ENCODE results near the gene KIRREL3.

The KIRREL3 gene

GRCh38 chr11:126459691-126460281, 540.8 kb downstream of the KIRREL3 start:
- Histone ChIP-seq H3K9ac (ENCODE audit: low read depth in 1 of 2, low read length in 2 of 2) (no peak overlapping the region), H3K27me3 (ENCODE audit: control insufficient read depth in 2 of 2, insufficient read depth in 2 of 2, low read length in 2 of 2) (peaks cover 8 to 16% of the 10 kb centered on the region in 2 donors), H3K36me3 (ENCODE audit: control insufficient read depth in 2 of 2, insufficient read depth in 2 of 2, low read length in 2 of 2) (no peaks in the 10 kb centered on the region), H3K27ac (ENCODE audit: low read depth in 2 of 2, low read length in 2 of 2) (no peak overlapping the region), H3K4me3 (ENCODE audit: low read length in 2 of 2) (no peak overlapping the region), H3K4me1 (ENCODE audit: control insufficient read depth in 2 of 2, insufficient read depth in 2 of 2, low read length in 2 of 2) (no peaks in the 10 kb centered on the region), H3K9me3 (ENCODE audit: control insufficient read depth in 2 of 2, low read length in 2 of 2) (peaks cover 0 to 4% of the 10 kb centered on the region in 2 donors)

GRCh38 chr11:126457817-126458216, 542.8 kb downstream of the KIRREL3 start:
- Histone ChIP-seq H3K27ac (ENCODE audit: low read depth in 2 of 2, low read length in 2 of 2) (no peak overlapping the region), H3K9me3 (ENCODE audit: control insufficient read depth in 2 of 2, low read length in 2 of 2) (no peaks in the 10 kb centered on the region), H3K4me3 (ENCODE audit: low read length in 2 of 2) (no peak overlapping the region), H3K36me3 (ENCODE audit: control insufficient read depth in 2 of 2, insufficient read depth in 2 of 2, low read length in 2 of 2) (no peaks in the 10 kb centered on the region), H3K4me1 (ENCODE audit: control insufficient read depth in 2 of 2, insufficient read depth in 2 of 2, low read length in 2 of 2) (no peaks in the 10 kb centered on the region), H3K9ac (ENCODE audit: low read depth in 1 of 2, low read length in 2 of 2) (no peak overlapping the region), H3K27me3 (ENCODE audit: control insufficient read depth in 2 of 2, insufficient read depth in 2 of 2, low read length in 2 of 2) (peaks cover 0 to 7% of the 10 kb centered on the region in 2 donors)

GRCh38 chr11:126456783-126457542, 543.6 kb downstream of the KIRREL3 start:
- Histone ChIP-seq H3K9ac (ENCODE audit: low read depth in 1 of 2, low read length in 2 of 2) (no peak overlapping the region), H3K9me3 (ENCODE audit: control insufficient read depth in 2 of 2, low read length in 2 of 2) (no peaks in the 10 kb centered on the region), H3K36me3 (ENCODE audit: control insufficient read depth in 2 of 2, insufficient read depth in 2 of 2, low read length in 2 of 2) (no peaks in the 10 kb centered on the region), H3K27ac (ENCODE audit: low read depth in 2 of 2, low read length in 2 of 2) (no peak overlapping the region), H3K27me3 (ENCODE audit: control insufficient read depth in 2 of 2, insufficient read depth in 2 of 2, low read length in 2 of 2) (peaks cover 0 to 6% of the 10 kb centered on the region in 2 donors), H3K4me3 (ENCODE audit: low read length in 2 of 2) (no peak overlapping the region), H3K4me1 (ENCODE audit: control insufficient read depth in 2 of 2, insufficient read depth in 2 of 2, low read length in 2 of 2) (no peaks in the 10 kb centered on the region)

DNA sequence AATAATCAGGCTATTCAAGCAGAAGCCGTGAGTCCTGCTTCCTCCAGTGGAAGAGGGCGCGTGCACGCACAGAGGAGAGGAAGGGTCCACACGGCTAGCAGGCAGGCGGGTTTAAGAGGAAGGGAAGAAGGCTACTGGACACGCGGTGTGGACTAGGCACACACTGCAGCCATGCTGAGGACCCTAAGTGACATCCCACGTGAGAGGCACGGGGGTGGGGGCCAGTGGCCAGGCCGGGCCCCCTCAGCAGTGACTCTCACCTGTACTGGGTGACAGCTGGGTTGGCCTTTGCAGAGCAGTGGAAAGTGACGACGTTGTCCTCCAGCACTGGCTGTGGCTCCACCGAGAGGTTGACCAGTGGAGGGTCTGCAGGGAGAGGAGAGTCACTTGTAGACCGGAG, 544.5 kb downstream of the KIRREL3 start:
- H3K27me3 ChIP-seq (ENCODE audit: control insufficient read depth in 2 of 2, insufficient read depth in 2 of 2, low read length in 2 of 2): peaks cover 0 to 3% of the 10 kb centered on the region in 2 donors
- H3K4me3 ChIP-seq (ENCODE audit: low read length in 2 of 2): no peak overlapping the region
- H3K4me1 ChIP-seq (ENCODE audit: control insufficient read depth in 2 of 2, insufficient read depth in 2 of 2, low read length in 2 of 2): no peaks in the 10 kb centered on the region

GRCh38 chr11:126452241-126453101, 548.1 kb downstream of the KIRREL3 start:
- no peaks in the 10 kb centered on the region for H3K4me1 ChIP-seq (ENCODE audit: control insufficient read depth in 2 of 2, insufficient read depth in 2 of 2, low read length in 2 of 2)
- H3K9ac ChIP-seq (ENCODE audit: low read depth in 1 of 2, low read length in 2 of 2): no peak overlapping the region
- H3K9me3 ChIP-seq (ENCODE audit: control insufficient read depth in 2 of 2, low read length in 2 of 2): no peaks in the 10 kb centered on the region
- H3K36me3 ChIP-seq (ENCODE audit: control insufficient read depth in 2 of 2, insufficient read depth in 2 of 2, low read length in 2 of 2): no peaks in the 10 kb centered on the region
- no peak overlapping the region for H3K27ac ChIP-seq (ENCODE audit: low read depth in 2 of 2, low read length in 2 of 2)
- H3K27me3 ChIP-seq (ENCODE audit: control insufficient read depth in 2 of 2, insufficient read depth in 2 of 2, low read length in 2 of 2): no peaks in the 10 kb centered on the region
- no peak overlapping the region for H3K4me3 ChIP-seq (ENCODE audit: low read length in 2 of 2)

More for the DNA sequence above, 544.5 kb downstream of the KIRREL3 start:
- Histone ChIP-seq H3K9ac (ENCODE audit: low read depth in 1 of 2, low read length in 2 of 2) (no peak overlapping the region), H3K27ac (ENCODE audit: low read depth in 2 of 2, low read length in 2 of 2) (no peak overlapping the region), H3K9me3 (ENCODE audit: control insufficient read depth in 2 of 2, low read length in 2 of 2) (no peaks in the 10 kb centered on the region), H3K36me3 (ENCODE audit: control insufficient read depth in 2 of 2, insufficient read depth in 2 of 2, low read length in 2 of 2) (no peaks in the 10 kb centered on the region)

DNA sequence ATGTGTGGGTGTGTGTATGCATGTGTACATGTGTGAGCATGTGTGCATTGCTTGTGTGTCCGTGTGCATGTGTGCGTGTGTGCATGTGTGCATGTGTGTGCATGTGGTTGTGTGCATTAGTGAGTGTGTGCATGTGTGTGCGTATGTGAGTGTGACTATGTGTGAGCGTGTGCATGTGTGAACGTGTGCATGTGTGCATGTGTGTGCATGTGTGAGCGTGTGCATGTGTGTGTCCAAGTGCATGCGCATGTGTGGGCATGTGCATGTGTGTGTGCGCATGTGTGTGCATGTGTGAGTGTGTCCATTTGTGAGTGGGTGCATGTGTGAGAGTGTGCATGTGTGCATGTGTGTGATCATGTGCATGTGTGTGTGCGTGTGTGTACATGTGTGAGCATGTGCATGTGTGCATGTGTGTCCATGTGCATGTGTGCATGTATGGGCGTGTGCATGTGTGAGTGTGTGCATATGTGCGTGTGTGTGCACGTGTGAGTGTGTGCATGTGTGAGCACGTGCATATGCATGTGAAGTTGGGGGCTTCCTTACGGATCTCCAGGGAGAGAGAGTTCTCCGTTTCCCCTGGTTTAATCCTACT, 549.3 kb downstream of the KIRREL3 start:
- no peak overlapping the region for H3K4me3 ChIP-seq (ENCODE audit: low read length in 2 of 2)
- H3K36me3 ChIP-seq (ENCODE audit: control insufficient read depth in 2 of 2, insufficient read depth in 2 of 2, low read length in 2 of 2): no peaks in the 10 kb centered on the region
- H3K4me1 ChIP-seq (ENCODE audit: control insufficient read depth in 2 of 2, insufficient read depth in 2 of 2, low read length in 2 of 2): no peaks in the 10 kb centered on the region
- H3K9ac ChIP-seq (ENCODE audit: low read depth in 1 of 2, low read length in 2 of 2): no peak overlapping the region
- no peak overlapping the region for H3K27ac ChIP-seq (ENCODE audit: low read depth in 2 of 2, low read length in 2 of 2)
- H3K9me3 ChIP-seq (ENCODE audit: control insufficient read depth in 2 of 2, low read length in 2 of 2): no peaks in the 10 kb centered on the region
- no peaks in the 10 kb centered on the region for H3K27me3 ChIP-seq (ENCODE audit: control insufficient read depth in 2 of 2, insufficient read depth in 2 of 2, low read length in 2 of 2)

DNA sequence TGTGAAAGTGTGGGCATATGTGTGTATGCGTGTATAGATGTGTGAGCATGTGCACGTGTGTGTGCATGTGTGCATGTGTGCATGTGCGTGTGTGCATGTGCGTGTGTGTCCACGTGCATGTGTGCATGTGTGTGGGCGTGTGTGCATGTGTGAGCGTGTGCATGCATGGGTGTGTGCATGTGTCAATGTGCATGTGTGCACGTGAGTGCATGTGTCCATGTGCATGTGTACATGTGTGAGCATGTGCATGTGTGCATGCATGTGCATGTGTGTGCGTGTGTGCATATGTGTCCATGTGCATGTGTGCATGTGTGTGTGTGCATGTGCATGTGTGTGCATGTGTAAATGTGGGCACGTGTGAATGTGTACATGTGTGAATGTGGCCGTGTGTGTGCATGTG, 549.8 kb downstream of the KIRREL3 start:
- Histone ChIP-seq H3K9ac (ENCODE audit: low read depth in 1 of 2, low read length in 2 of 2) (no peak overlapping the region), H3K27me3 (ENCODE audit: control insufficient read depth in 2 of 2, insufficient read depth in 2 of 2, low read length in 2 of 2) (no peaks in the 10 kb centered on the region), H3K27ac (ENCODE audit: low read depth in 2 of 2, low read length in 2 of 2) (no peak overlapping the region)

GRCh38 chr11:126450198-126450597, 550.4 kb downstream of the KIRREL3 start:
- no peaks in the 10 kb centered on the region for H3K9me3 ChIP-seq (ENCODE audit: control insufficient read depth in 2 of 2, low read length in 2 of 2)
- H3K27me3 ChIP-seq (ENCODE audit: control insufficient read depth in 2 of 2, insufficient read depth in 2 of 2, low read length in 2 of 2): peaks cover 0 to 5% of the 10 kb centered on the region in 2 donors
- no peak overlapping the region for H3K4me3 ChIP-seq (ENCODE audit: low read length in 2 of 2)
- H3K4me1 ChIP-seq (ENCODE audit: control insufficient read depth in 2 of 2, insufficient read depth in 2 of 2, low read length in 2 of 2): no peaks in the 10 kb centered on the region
- no peak overlapping the region for H3K9ac ChIP-seq (ENCODE audit: low read depth in 1 of 2, low read length in 2 of 2)
- no peak overlapping the region for H3K27ac ChIP-seq (ENCODE audit: low read depth in 2 of 2, low read length in 2 of 2)
- no peaks in the 10 kb centered on the region for H3K36me3 ChIP-seq (ENCODE audit: control insufficient read depth in 2 of 2, insufficient read depth in 2 of 2, low read length in 2 of 2)

More for the DNA sequence above, 549.8 kb downstream of the KIRREL3 start:
- Histone ChIP-seq H3K36me3 (ENCODE audit: control insufficient read depth in 2 of 2, insufficient read depth in 2 of 2, low read length in 2 of 2) (no peaks in the 10 kb centered on the region), H3K4me3 (ENCODE audit: low read length in 2 of 2) (no peak overlapping the region), H3K9me3 (ENCODE audit: control insufficient read depth in 2 of 2, low read length in 2 of 2) (no peaks in the 10 kb centered on the region), H3K4me1 (ENCODE audit: control insufficient read depth in 2 of 2, insufficient read depth in 2 of 2, low read length in 2 of 2) (no peaks in the 10 kb centered on the region)

DNA sequence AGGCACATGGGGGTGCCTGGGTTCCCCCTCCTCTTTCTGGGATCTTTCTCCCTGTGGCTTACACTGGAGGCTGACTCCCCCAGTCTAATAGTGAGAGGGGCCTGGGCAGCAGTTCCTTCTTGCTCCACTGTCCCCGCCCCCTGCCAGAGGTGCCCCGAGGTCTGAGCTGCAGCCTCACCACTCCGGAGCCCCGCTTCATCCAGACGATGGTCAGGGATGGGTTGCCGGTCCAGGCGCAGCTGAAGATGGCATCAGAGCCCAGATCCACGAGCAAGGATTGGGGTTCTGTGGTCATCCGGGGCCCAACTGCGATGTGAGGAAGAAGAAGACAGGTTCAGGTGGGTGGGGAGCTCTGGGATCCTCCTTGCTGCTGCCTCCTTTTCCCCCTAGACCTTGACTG, 554.0 kb downstream of the KIRREL3 start:
- H3K27ac ChIP-seq (ENCODE audit: low read depth in 2 of 2, low read length in 2 of 2): no peak overlapping the region
- H3K36me3 ChIP-seq (ENCODE audit: control insufficient read depth in 2 of 2, insufficient read depth in 2 of 2, low read length in 2 of 2): no peaks in the 10 kb centered on the region
- H3K27me3 ChIP-seq (ENCODE audit: control insufficient read depth in 2 of 2, insufficient read depth in 2 of 2, low read length in 2 of 2): peaks cover 1 to 5% of the 10 kb centered on the region in 2 donors
- no peaks in the 10 kb centered on the region for H3K4me1 ChIP-seq (ENCODE audit: control insufficient read depth in 2 of 2, insufficient read depth in 2 of 2, low read length in 2 of 2)
- H3K9ac ChIP-seq (ENCODE audit: low read depth in 1 of 2, low read length in 2 of 2): no peak overlapping the region
- no peak overlapping the region for H3K4me3 ChIP-seq (ENCODE audit: low read length in 2 of 2)
- no peaks in the 10 kb centered on the region for H3K9me3 ChIP-seq (ENCODE audit: control insufficient read depth in 2 of 2, low read length in 2 of 2)
